ENCODE measurements around the gene OSBPL8. TPM values are rescaled to one million over a fixed set of nuclear protein-coding genes. Genes with fewer than 3 reads are reported as not detected.

OSBPL8 gene
- total RNA-seq, 1 donor from 2014 or later, result 119 TPM

DNA sequence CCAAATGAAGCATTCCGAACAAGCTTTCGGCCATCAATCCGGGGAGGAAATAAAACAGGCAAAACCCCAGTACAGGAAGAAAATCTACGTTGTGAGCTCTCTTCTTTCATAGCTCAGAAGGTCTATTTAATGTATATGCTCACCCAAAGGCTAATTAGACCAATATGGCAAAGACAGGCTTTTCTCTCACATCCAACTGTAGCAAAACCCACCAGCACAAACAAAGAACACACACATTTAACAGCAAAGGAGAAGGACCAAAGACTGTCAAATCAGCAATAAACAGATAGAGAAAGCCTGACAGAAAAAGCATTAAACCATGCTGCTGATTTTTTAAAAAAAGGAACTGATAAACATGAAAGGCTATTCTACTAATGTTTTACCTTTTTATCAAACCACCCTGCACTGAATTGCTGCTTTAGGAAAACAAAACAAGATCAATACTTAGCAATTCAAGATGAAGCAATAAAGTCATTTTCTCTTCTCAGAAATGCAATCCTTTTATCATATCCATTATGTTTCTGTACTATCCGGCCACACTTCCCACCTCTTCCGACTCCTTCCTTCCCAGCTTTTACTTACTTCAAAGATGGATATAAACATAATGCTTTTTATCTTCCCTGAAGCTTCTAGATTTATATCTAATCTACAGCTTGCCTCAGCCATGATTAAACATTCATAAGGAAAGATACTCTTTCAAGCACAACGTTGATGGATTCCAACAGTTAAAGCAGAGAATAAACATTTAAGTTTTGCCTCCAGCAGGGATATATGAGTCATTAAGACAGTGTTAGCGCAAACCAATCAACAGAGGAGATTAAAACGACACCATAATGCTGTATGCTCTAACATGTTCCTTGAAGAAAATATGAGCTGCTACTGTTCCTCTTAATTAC, 136.8 kb downstream of the OSBPL8 start:
- Mint-ChIP-seq H3K27ac (ENCODE audit: unreplicated experiment) (no peak overlapping the region), H3K36me3 (ENCODE audit: low read depth, unreplicated experiment) (peaks cover 6% of the 10 kb centered on the region), H3K27me3 (ENCODE audit: low read depth, unreplicated experiment) (no peaks in the 10 kb centered on the region), H3K4me3 (ENCODE audit: unreplicated experiment) (no peak overlapping the region), H3K9me3 (ENCODE audit: unreplicated experiment) (peaks cover 8% of the 10 kb centered on the region), H3K4me1 (ENCODE audit: low read depth, unreplicated experiment) (peaks cover 9% of the 10 kb centered on the region)
- peak overlapping the region; percentile 54 for H3K4me3 ChIP-seq (ENCODE audit: insufficient read depth, low read depth, low read length)
- no peaks in the 10 kb centered on the region for H3K36me3 ChIP-seq (ENCODE audit: insufficient read depth, low read length)
- H3K4me2 ChIP-seq (ENCODE audit: low read length), result peak overlapping the region; percentile 87
- DNase-seq (ENCODE audit: low read depth), result peak; percentile 68
- FAIRE-seq, result no peak
- no peak overlapping the region for H2AFZ ChIP-seq (ENCODE audit: low read depth, low read length)
- peak overlapping the region; percentile 43 for H3K27ac ChIP-seq (ENCODE audit: low read depth, low read length)
- H3K9me3 ChIP-seq (ENCODE audit: insufficient read depth, low read depth, low read length), result peaks cover 6% of the 10 kb centered on the region
- H3K4me1 ChIP-seq (ENCODE audit: insufficient read depth, low read length), result no peaks in the 10 kb centered on the region
- no peaks in the 10 kb centered on the region for H4K20me1 ChIP-seq (ENCODE audit: insufficient read depth, low read length)
- peak overlapping the region; percentile 73 for H3K9ac ChIP-seq (ENCODE audit: low read length)
- H3K27me3 ChIP-seq (ENCODE audit: insufficient read depth, low read length), result no peaks in the 10 kb centered on the region
- TF ChIP-seq EZH2 (IDR thresholded peaks at IDR 0.05; ENCODE audit: insufficient read depth, low read length), result no peak
- TF ChIP-seq, protein P1, sequence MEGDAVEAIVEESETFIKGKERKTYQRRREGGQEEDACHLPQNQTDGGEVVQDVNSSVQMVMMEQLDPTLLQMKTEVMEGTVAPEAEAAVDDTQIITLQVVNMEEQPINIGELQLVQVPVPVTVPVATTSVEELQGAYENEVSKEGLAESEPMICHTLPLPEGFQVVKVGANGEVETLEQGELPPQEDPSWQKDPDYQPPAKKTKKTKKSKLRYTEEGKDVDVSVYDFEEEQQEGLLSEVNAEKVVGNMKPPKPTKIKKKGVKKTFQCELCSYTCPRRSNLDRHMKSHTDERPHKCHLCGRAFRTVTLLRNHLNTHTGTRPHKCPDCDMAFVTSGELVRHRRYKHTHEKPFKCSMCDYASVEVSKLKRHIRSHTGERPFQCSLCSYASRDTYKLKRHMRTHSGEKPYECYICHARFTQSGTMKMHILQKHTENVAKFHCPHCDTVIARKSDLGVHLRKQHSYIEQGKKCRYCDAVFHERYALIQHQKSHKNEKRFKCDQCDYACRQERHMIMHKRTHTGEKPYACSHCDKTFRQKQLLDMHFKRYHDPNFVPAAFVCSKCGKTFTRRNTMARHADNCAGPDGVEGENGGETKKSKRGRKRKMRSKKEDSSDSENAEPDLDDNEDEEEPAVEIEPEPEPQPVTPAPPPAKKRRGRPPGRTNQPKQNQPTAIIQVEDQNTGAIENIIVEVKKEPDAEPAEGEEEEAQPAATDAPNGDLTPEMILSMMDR (IDR thresholded peaks at IDR 0.05; ENCODE audit: insufficient read depth, low read depth, low read length), result no peak
- peaks cover 61% of the 10 kb centered on the region for H3K79me2 ChIP-seq (ENCODE audit: insufficient read depth, low read length)

DNA sequence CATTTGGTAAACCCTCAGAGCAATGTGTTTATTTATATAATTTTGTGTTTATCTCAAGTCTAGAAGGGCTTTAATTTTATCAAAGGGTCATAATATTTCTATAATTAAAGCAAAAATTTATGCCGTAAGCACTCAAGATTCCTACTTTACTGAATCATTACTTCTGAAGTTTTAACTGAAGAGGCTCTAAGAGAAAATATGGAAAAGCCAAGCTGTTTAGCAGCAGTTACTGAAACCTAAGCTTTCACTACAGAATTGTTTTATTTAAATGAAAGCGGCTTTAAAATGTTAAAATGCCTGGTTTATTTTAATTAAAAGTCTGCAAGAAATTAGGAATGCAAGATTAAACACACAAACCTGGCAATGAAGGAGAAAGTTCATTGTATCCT, 137.4 kb downstream of the OSBPL8 start:
- no peak overlapping the region for H3K27ac Mint-ChIP-seq (ENCODE audit: unreplicated experiment)
- H3K27me3 Mint-ChIP-seq (ENCODE audit: low read depth, unreplicated experiment), result no peaks in the 10 kb centered on the region
- peak overlapping the region; percentile 87 for H3K4me2 ChIP-seq (ENCODE audit: low read length)
- no peaks in the 10 kb centered on the region for H3K27me3 ChIP-seq (ENCODE audit: insufficient read depth, low read length)
- no peaks in the 10 kb centered on the region for H3K4me1 ChIP-seq (ENCODE audit: insufficient read depth, low read length)
- peaks cover 8% of the 10 kb centered on the region for H3K9me3 Mint-ChIP-seq (ENCODE audit: unreplicated experiment)
- no peak for FAIRE-seq
- no peaks in the 10 kb centered on the region for H4K20me1 ChIP-seq (ENCODE audit: insufficient read depth, low read length)
- H3K4me3 ChIP-seq (ENCODE audit: insufficient read depth, low read depth, low read length), result peak overlapping the region; percentile 54
- TF ChIP-seq EZH2 (IDR thresholded peaks at IDR 0.05; ENCODE audit: insufficient read depth, low read length), result no peak
- TF ChIP-seq, protein P1 (IDR thresholded peaks at IDR 0.05; ENCODE audit: insufficient read depth, low read depth, low read length), result no peak
- H3K9ac ChIP-seq (ENCODE audit: low read length), result peak overlapping the region; percentile 73
- H3K36me3 Mint-ChIP-seq (ENCODE audit: low read depth, unreplicated experiment), result peaks cover 6% of the 10 kb centered on the region
- DNase-seq (ENCODE audit: low read depth), result no peak
- peak overlapping the region; percentile 43 for H3K27ac ChIP-seq (ENCODE audit: low read depth, low read length)
- H2AFZ ChIP-seq (ENCODE audit: low read depth, low read length), result no peak overlapping the region
- peaks cover 61% of the 10 kb centered on the region for H3K79me2 ChIP-seq (ENCODE audit: insufficient read depth, low read length)
- H3K4me3 Mint-ChIP-seq (ENCODE audit: unreplicated experiment), result no peak overlapping the region
- H3K9me3 ChIP-seq (ENCODE audit: insufficient read depth, low read depth, low read length), result peaks cover 6% of the 10 kb centered on the region
- no peaks in the 10 kb centered on the region for H3K36me3 ChIP-seq (ENCODE audit: insufficient read depth, low read length)
- peaks cover 9% of the 10 kb centered on the region for H3K4me1 Mint-ChIP-seq (ENCODE audit: low read depth, unreplicated experiment)

DNA sequence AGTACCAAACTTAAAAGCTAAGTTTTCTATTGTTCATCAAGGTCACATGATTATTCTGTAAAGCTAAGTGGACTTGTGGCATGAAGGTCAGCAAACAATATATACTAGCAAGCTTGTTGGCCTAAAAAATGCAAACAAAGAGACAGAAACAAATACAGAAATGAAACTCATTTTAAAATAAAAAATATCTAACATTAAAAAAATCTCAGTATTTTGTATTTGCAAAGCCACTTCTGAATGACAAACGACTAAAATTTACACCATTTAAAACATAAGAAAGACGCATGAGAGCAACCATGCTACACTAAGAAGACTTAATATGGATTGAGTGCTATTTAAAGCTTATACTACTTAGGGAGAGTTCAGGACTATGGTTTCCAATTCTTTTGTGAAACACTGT, 138.5 kb downstream of the OSBPL8 start:
- Histone ChIP-seq H3K9me3 (ENCODE audit: insufficient read depth, low read depth, low read length) (peaks cover 6% of the 10 kb centered on the region), H3K27me3 (ENCODE audit: insufficient read depth, low read length) (no peaks in the 10 kb centered on the region), H3K79me2 (ENCODE audit: insufficient read depth, low read length) (peaks cover 58% of the 10 kb centered on the region), H4K20me1 (ENCODE audit: insufficient read depth, low read length) (no peaks in the 10 kb centered on the region), H2AFZ (ENCODE audit: low read depth, low read length) (no peak overlapping the region), H3K4me2 (ENCODE audit: low read length) (no peak overlapping the region), H3K9ac (ENCODE audit: low read length) (no peak overlapping the region), H3K4me3 (ENCODE audit: insufficient read depth, low read depth, low read length) (no peak overlapping the region), H3K4me1 (ENCODE audit: insufficient read depth, low read length) (no peaks in the 10 kb centered on the region), H3K27ac (ENCODE audit: low read depth, low read length) (no peak overlapping the region), H3K36me3 (ENCODE audit: insufficient read depth, low read length) (no peaks in the 10 kb centered on the region)
- H3K36me3 Mint-ChIP-seq (ENCODE audit: low read depth, unreplicated experiment), result peaks cover 3% of the 10 kb centered on the region
- H3K4me3 Mint-ChIP-seq (ENCODE audit: unreplicated experiment), result no peak overlapping the region
- TF ChIP-seq EZH2 (IDR thresholded peaks at IDR 0.05; ENCODE audit: insufficient read depth, low read length), result no peak
- TF ChIP-seq, protein P1 (IDR thresholded peaks at IDR 0.05; ENCODE audit: insufficient read depth, low read depth, low read length), result no peak
- DNase-seq (ENCODE audit: low read depth), result no peak
- peaks cover 9% of the 10 kb centered on the region for H3K4me1 Mint-ChIP-seq (ENCODE audit: low read depth, unreplicated experiment)
- no peaks in the 10 kb centered on the region for H3K27me3 Mint-ChIP-seq (ENCODE audit: low read depth, unreplicated experiment)
- peaks cover 6% of the 10 kb centered on the region for H3K9me3 Mint-ChIP-seq (ENCODE audit: unreplicated experiment)
- H3K27ac Mint-ChIP-seq (ENCODE audit: unreplicated experiment), result no peak overlapping the region
- FAIRE-seq, result no peak

All from astrocyte (in vitro differentiated cells and primary cell).